K562 (cell line): Measurements from ENCODE around the gene TSPAN1. TPM values are rescaled to one million over a fixed set of nuclear protein-coding genes. Genes with fewer than 3 reads are reported as not detected.

Source experiments
- E2F8 ChIP-seq: fragments of 450-650 bp; IDR thresholded peaks from 2 replicates; pipeline ENCODE4 v1.7.1; 2018; ENCODE audit warnings: mild to moderate bottlenecking, low read depth; ENCODE audit not compliant: partially characterized antibody
- FOXK1 ChIP-seq: sonication (generic); formaldehyde crosslinking; IDR thresholded peaks from 2 replicates; pipeline ENCODE4 v1.8.0; 2022; ENCODE audit warnings: missing genetic modification reagents, mild to moderate bottlenecking, borderline replicate concordance
- FOXM1 ChIP-seq, 2 experiments: fragments of 450-650 bp in 1 of 2; sonication (generic) in 1 of 2; formaldehyde crosslinking in 1 of 2; IDR thresholded peaks; 2 replicates each; pipeline versions ENCODE4 v1.6.1 to v1.9.0; 2017 to 2022; ENCODE audit warnings: low read depth in 2 of 2, mild to moderate bottlenecking in 2 of 2, missing genetic modification reagents in 1 of 2, moderate library complexity in 1 of 2
- FOXP1 ChIP-seq: sonication (generic); formaldehyde crosslinking; IDR thresholded peaks from 2 replicates; pipeline ENCODE4 v1.8.0; 2022; ENCODE audit warnings: mild to moderate bottlenecking, missing genetic modification reagents
- HIVEP1 ChIP-seq: fragments of 250-450 bp; sonication (Bioruptor Pico); IDR thresholded peaks from 2 replicates; pipeline ENCODE4 v1.4.0; 2020; ENCODE audit warnings: mild to moderate bottlenecking
- IRF9 ChIP-seq: fragments of 450-650 bp; IDR thresholded peaks from 2 replicates; pipeline ENCODE4 v1.6.1; 2016; ENCODE audit warnings: missing biosample characterization, missing genetic modification characterization
- JUN ChIP-seq, 2 experiments: sonication (generic) in 1 of 2; formaldehyde crosslinking in 1 of 2; IDR thresholded peaks; 2 replicates each; pipeline versions ENCODE4 v1.6.1 to v1.8.0; 2012 to 2022; ENCODE audit warnings: borderline replicate concordance in 2 of 2, mild to moderate bottlenecking in 2 of 2, improper control_type of control experiment in 1 of 2, low read depth in 1 of 2, low read length in 1 of 2, missing genetic modification reagents in 1 of 2
- KHSRP ChIP-seq: fragments of 450-650 bp; IDR thresholded peaks from 2 replicates; pipeline ENCODE4 v1.6.1; 2017
- MYNN ChIP-seq, 2 experiments: sonication (generic); formaldehyde crosslinking in 1 of 2; IDR thresholded peaks; 2 replicates each; pipeline versions ENCODE4 v1.5.0 to v1.6.1; 2016 to 2020; ENCODE audit warnings: antibody characterized with exemption in 1 of 2, missing genetic modification reagents in 1 of 2
- NCOA6 ChIP-seq: fragments of 450-650 bp; IDR thresholded peaks from 2 replicates; pipeline ENCODE4 v1.6.1; 2017; ENCODE audit warnings: mild to moderate bottlenecking
- NONO ChIP-seq, 2 experiments: fragments of 200-400 bp in 1 of 2; fragments of 450-650 bp in 1 of 2; formaldehyde crosslinking in 1 of 2; IDR thresholded peaks; 2 replicates each; pipeline ENCODE4 v1.6.1; 2017; ENCODE audit warnings: low read depth in 2 of 2, mild to moderate bottlenecking in 2 of 2, moderate library complexity in 2 of 2, low read length in 1 of 2
- PBX2 ChIP-seq, 2 experiments: IDR thresholded peaks in 1 of 2; conservative IDR thresholded peaks in 1 of 2; 2 replicates each; pipeline ENCODE4 v1.6.1; 2016; ENCODE audit warnings: low read depth in 2 of 2, mild to moderate bottlenecking in 1 of 2, missing compliant biosample characterization in 1 of 2, missing genetic modification characterization in 1 of 2, moderate library complexity in 1 of 2
- PHF21A ChIP-seq: fragments of 450-650 bp; IDR thresholded peaks from 2 replicates; pipeline ENCODE4 v1.6.1; 2017; ENCODE audit warnings: low read depth, borderline replicate concordance
- RBM14 ChIP-seq: fragments of 200-400 bp; formaldehyde crosslinking; IDR thresholded peaks from 2 replicates; pipeline ENCODE4 v1.6.1; 2018; ENCODE audit warnings: low read depth, mild to moderate bottlenecking, low read length, moderate library complexity, borderline replicate concordance; ENCODE audit not compliant: insufficient read depth
- RBM17 ChIP-seq: fragments of 200-400 bp; formaldehyde crosslinking; IDR thresholded peaks from 2 replicates; pipeline ENCODE4 v1.6.1; 2017; ENCODE audit warnings: low read depth, mild to moderate bottlenecking, low read length, borderline replicate concordance
- TAF9B ChIP-seq: fragments of 450-650 bp; IDR thresholded peaks from 2 replicates; pipeline ENCODE4 v1.6.1; 2018; ENCODE audit warnings: mild to moderate bottlenecking; ENCODE audit not compliant: partially characterized antibody
- TRIM24 ChIP-seq, 2 experiments: fragments of 450-650 bp; IDR thresholded peaks; 2 replicates each; pipeline ENCODE4 v1.6.1; 2016
- ZNF174 ChIP-seq: fragments of 250-450 bp; sonication (Bioruptor Pico); IDR thresholded peaks from 2 replicates; pipeline ENCODE4 v1.4.0; 2020; ENCODE audit warnings: mild to moderate bottlenecking
- ZNF644 ChIP-seq: fragments of 200-800 bp; sonication (Bioruptor generic); IDR thresholded peaks from 2 replicates; pipeline ENCODE4 v1.6.1; 2016; ENCODE audit warnings: low read depth, missing genetic modification characterization, missing compliant biosample characterization
- polyA plus RNA-seq, 8 experiments: library from polyadenylated mRNA; depleted of rRNA in 4 of 8; stranded (reverse) in 5 of 8; unstranded in 3 of 8; fragments of >200 nt; fragmentation: Nextera tagmentation in 2 of 8; fragmentation: Illumina TruSeq in 1 of 8; extraction: Ambion mirVana in 2 of 8; extraction: Trizol in 1 of 8; gene quantifications; 2 replicates each; pipeline versions ENCODE4 v1.2.1 to v1.2.3, GENCODE V29; 2011 to 2014; ENCODE audit warnings: inconsistent platforms in 1 of 8, missing spikeins in 1 of 8
- total RNA-seq, 7 experiments: library from RNA; depleted of rRNA in 6 of 7; stranded (reverse); fragments of >200 nt in 6 of 7; fragmentation: Illumina TruSeq in 2 of 7; extraction: Trizol in 2 of 7; gene quantifications; 2 replicates each; pipeline versions ENCODE4 v1.2.1 to v1.2.3, GENCODE V29; 2011 to 2021; ENCODE audit warnings: low replicate concordance in 1 of 7

The TSPAN1 gene
- total and polyA plus RNA-seq, 9 of the 15 experiments (the other 6 are each of a cell fraction or from before 2014, with no cell fraction given), result 0.58 TPM; not detected in 8

GRCh38 chr1:46179138-46180081 is 4.5 kb downstream of the TSPAN1 start (continued):
- TF ChIP-seq E2F8 (no peak), TAF9B (no peak), FOXM1 (IDR thresholded peaks at IDR 0.05; ENCODE audit: low read depth) (no peak), FOXM1 (CRISPR knock-in tag; IDR thresholded peaks at IDR 0.05; ENCODE audit: low read depth) (no peak), PBX2 (CRISPR knock-in tag; IDR thresholded peaks at IDR 0.05; ENCODE audit: low read depth) (no peak), PBX2 (tag; conservative IDR thresholded peaks at IDR 0.05; ENCODE audit: low read depth) (no peak), FOXK1 (CRISPR knock-in tag) (no peak), RBM14 (no peak), KHSRP (no peak; the same call in 1 of the 2 replicates), NONO (IDR thresholded peaks at IDR 0.05; ENCODE audit: low read depth in 2 of 2, low read length in 1 of 2) (no peak), IRF9 (no peak), TRIM24 (IDR thresholded peaks at IDR 0.05) (peak in 1 of 2 experiments; percentile 28; a peak in 1 of 4 replicates), ZNF644 (no peak), JUN (IDR thresholded peaks at IDR 0.05; ENCODE audit: borderline replicate concordance, low read depth, low read length) (no peak), JUN (CRISPR knock-in tag; IDR thresholded peaks at IDR 0.05; ENCODE audit: borderline replicate concordance) (0 out of 2 replicates have a peak, but pooled peaks have one; percentile 56), NCOA6 (no peak), FOXP1 (no peak), PHF21A (no peak), ZNF174 (CRISPR knock-in tag) (no peak), HIVEP1 (CRISPR knock-in tag) (no peak), RBM17 (no peak), MYNN (IDR thresholded peaks at IDR 0.05) (no peak), MYNN (CRISPR knock-in tag; IDR thresholded peaks at IDR 0.05) (no peak)
